GM20431 (cell line): Measurements from ENCODE around the gene FAM53B.

ENCODE experiments used
- in situ Hi-C: fragments of 300-500 bp; cut with MseI, MboI; formaldehyde crosslinking; loops from one replicate; pipeline ENCODE4 v1.15.0; 2020; ENCODE audit warnings: low sequenced_read_pairs; ENCODE audit not compliant: unreplicated experiment

Gene FAM53B

GRCh38 chr10:124604214-124605000, 139.8 kb downstream of the FAM53B start:
- in situ Hi-C loops: no loop called here

GRCh38 chr10:124603376-124604213, 140.6 kb downstream of the FAM53B start:
- in situ Hi-C loops: no loop called here

- in situ Hi-C loops: no loop called here
Observed at GRCh38 chr10:124602646-124603365, 141.4 kb downstream of the FAM53B start.

DNA sequence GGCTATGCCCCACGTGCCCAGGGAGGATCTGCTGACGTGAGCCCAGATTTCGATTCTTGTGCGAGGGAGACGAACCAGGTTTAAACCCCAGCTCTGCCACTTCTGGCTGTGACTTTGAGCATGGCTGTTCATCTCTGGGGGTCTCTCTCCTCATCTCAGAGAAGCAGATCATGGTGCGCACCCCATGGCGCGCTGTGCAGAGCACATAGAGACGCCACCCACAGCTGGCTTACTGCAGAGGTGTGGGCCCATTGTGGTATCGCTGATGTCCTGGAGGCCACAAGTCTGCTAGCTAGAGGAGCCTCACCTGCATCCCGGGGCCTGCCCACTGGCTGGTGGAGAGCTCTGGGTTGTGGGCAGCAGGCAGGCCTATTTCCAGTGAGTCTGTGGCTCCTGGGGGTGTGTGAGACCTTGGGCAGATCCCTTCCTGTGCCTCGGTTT, 142.0 kb downstream of the FAM53B start:
- in situ Hi-C loops: no loop called here

DNA sequence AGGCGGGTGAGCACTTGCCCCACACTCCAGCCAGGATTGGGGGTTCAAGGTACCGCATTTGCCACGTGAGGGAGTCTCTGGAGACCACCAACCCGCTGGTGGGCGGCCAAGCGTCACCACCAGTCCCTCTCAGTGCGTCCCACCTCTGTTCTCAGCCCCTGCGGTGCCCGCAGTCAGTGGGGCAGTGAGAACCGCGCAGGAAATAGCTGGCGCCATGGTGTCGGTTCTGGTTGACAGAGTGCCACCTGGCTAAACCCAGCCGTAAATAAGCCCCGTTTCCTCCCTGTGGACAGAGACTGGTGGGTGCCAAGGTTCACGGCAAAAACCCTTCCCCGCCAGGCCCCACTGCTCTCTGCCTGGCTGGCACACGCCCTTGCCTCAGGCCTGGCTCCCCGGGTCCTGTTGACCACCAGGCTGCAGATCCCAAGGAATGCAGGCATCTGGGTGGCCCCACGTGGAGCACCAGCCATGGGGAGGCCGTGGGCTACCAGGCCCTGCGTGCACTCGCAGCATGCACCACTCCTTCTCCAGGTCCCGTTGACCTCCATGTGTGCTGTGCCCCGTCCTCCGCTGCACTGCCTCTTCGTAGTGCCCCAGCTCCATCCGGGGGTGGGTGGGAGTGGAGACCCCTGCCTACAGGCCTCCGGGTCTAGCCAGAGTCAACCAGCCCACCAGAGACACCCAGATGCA, 142.6 kb downstream of the FAM53B start:
- in situ Hi-C loops: no loop called here

DNA sequence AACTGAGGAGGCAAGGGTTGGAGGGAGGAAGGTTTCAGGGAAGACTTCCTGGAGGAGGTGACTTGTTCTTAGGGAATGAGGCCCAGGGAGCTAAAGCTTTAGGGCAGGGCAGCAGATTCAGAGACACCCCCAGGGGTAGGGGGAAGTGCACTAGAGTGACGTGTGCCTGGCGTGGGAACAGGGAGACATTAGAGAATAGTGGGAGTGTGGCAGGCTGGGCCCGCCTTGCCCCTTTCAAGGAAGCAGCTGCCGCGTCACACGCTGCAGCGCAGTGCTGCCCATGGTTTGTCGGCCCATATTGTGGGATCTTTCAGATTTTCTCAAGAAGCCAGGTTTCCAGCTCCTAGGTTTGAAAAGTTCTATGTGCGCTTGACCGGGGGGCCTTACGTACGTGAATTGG, 143.2 kb downstream of the FAM53B start:
- in situ Hi-C loops: no loop called here

GRCh38 chr10:124600051-124600880, 143.9 kb downstream of the FAM53B start:
- in situ Hi-C loops: no loop called here

DNA sequence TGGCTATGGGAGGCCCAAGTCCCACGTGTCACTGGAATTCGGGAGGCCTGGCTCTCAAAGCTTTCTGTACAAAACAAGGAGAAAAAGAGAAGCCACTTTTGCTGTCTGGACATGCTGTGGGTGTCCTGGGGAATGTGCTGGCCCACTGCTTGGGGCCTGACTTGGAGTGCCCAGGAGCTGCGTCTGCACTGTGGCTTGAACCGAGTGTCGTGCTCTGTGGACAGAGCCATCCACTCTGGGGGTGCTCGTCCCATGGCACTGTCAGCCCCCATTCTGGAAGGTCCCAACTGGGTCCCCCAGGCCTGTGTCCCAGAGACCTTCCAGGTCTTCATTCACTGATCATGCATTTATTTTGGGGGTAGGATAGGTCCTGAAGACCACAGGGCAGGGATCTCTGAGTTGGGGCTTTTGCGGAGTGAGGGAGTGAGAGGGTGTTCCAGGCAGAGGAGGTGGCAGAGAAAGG, 144.6 kb downstream of the FAM53B start:
- in situ Hi-C loops: no loop called here

DNA sequence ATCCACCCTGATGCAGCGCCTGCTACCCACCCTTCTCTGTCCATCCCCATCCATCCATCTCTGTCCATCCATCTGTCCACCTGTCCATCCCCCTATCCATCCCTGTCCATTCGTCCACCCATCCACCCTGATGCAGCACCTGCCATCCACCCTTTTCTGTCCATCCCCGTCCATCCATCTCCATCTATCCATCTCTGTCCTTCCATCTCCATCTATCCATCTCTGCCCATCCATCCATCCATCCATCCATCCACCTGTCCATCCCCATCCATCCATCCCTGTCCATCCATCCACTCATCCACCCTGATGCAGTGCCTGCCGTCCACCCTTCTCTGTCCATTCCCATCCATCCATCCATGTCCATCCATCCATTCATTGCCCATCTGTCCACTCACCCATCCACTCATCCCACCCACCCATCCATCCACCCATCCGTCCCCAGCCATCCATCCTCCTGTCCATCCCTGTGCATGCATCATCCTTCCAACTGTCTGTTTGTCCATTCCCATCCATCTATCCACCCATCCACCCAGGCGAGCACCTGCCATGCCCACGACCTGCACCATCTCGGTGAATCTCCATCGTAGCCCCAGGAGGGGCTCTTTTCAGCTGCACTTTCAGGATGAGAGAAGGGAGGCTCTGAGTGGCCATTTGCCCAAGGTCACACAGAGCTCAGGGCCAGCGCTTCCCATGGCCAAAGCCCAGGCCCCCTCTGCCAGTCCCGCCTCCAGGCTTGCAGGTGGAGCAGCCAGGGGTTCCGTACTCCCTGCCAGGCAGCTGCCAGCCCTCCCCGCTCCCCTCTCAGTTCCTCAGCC, 145.2 kb downstream of the FAM53B start:
- in situ Hi-C loops: no loop called here

GRCh38 chr10:124598196-124598595, 146.0 kb downstream of the FAM53B start:
- in situ Hi-C loops: no loop called here

DNA sequence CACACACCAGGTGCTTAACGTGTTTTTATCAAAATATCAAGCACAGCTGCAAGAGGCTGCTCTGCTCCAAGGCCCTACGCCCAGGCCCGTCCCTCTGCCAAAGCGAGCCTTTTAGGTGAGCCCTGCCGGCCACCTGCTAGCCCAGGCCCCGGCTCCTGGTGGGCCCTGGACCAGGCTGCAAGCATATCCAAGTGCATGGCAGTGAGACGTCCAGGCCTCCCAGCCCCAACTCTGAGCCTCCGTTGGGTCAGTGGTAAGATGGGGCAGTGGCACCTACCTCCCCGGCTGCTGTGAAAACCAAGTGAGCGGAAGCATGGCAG, 146.4 kb downstream of the FAM53B start:
- in situ Hi-C loops: no loop called here

- in situ Hi-C loops: no loop called here
Observed at GRCh38 chr10:124596962-124597845, 147.0 kb downstream of the FAM53B start.

- in situ Hi-C loops: no loop called here
Observed at GRCh38 chr10:124596116-124596785, 147.9 kb downstream of the FAM53B start.

DNA sequence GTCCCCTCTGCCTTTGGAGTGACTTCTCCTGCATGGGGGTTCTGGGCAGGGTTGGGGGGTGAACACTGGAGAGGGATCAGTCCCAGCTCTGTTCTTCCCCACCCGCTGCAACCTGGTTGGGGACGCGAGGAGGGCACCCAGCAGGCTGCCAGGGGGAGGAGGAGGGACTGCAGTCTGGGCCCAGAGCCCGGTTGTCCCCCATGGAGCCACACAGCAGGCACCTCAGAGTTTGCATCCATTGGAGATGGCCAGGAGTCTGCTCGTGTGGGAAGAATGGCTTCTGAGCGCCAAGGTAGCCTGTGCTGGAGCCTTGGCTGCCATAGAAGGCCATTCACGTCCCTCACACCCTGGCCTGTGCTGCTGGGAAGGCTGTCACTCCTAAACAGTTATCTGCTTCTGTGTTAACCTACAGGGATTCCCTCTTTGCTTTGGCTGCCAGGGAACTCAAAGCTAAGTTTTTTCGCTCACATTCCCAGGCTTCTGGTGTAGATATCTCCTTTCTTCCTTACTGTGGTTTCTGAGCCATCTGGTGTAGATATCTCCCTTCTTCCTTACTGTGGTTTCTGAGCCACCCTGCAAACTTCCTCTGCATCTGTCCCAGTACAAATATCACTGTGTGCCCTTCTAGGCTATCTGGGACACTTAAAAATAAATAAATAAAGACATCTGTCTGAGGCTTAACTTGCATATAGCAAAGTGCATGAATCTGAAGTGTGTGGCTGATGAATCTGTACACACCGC, 148.9 kb downstream of the FAM53B start:
- in situ Hi-C loops: no loop called here

- in situ Hi-C loops: no loop called here
Observed at GRCh38 chr10:124594240-124594639, 149.9 kb downstream of the FAM53B start.

DNA sequence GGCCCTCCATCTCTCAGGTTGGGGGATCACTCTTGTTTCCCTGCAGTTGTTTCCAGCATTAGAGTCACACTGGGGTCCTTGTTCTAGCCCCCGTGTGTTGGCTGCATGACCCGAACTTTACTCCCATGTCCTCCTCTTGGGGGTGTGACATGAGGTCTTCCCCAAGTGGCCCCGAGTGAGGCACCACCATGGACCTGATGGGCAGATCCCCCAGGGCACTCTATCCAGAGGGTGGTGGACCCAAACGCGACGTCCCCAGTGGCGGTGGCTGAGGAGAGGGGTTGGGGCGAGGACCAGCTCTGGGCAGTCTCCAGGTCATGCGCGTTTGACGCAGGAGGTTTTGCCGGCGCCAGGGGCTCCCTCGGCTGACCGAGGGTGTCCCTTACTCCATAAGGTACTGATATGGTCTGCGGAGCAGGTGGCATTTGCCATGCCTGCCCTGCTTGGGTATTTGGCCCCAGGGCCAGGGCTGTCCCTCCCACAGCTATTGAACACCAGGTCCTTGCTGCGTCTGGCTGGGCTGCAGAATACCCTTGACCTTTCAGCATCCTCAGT, 150.7 kb downstream of the FAM53B start:
- in situ Hi-C loops: no loop called here
